ENCODE measurements around the gene GOLT1B. TPM values are rescaled to one million over a fixed set of nuclear protein-coding genes. Genes with fewer than 3 reads are reported as not detected.

The GOLT1B gene
- total RNA-seq, 4 donors from 2014 or later = 12.1 to 20.4 (median 17.1) TPM

- Histone ChIP-seq H3K27me3 (no peaks in the 10 kb centered on the region), H3K4me1 (no peaks in the 10 kb centered on the region), H3K36me3 (no peaks in the 10 kb centered on the region), H3K9me3 (no peaks in the 10 kb centered on the region), H3K4me3 (no peak overlapping the region), H3K27ac (no peak overlapping the region)
- DNase-seq = no peak
- intact Hi-C loops (cut with DNase I) = no loop called here
- WGBS, 2 donors = 78 to 91% methylated on average over 3 of the region's 3 CpGs
- TF ChIP-seq POLR2A (IDR thresholded peaks at IDR 0.05) = no peak
- no peak for TF ChIP-seq CTCF (IDR thresholded peaks at IDR 0.05)
Observed at GRCh38 chr12:21566907-21567394, 65.4 kb downstream of the GOLT1B start.

Other genes starting within 250 kb of the GOLT1B start
- gene SLCO1A2, start 166.9 kb upstream of the GOLT1B start, total RNA-seq = not detected
- not detected for gene IAPP, start 128.9 kb upstream of the GOLT1B start, total RNA-seq
- gene PYROXD1, start 64.1 kb upstream of the GOLT1B start, total RNA-seq = 10 to 100 TPM in 3 of 4 donors, 1 to 10 TPM in 1; 8.5 to 23.1 (median 17.7) TPM
- gene RECQL, start 154 bp upstream of the GOLT1B start, total RNA-seq = 10 to 100 TPM; 10.0 to 36.5 (median 25.6) TPM
- gene SPX, start 24.5 kb downstream of the GOLT1B start, total RNA-seq = not detected
- gene GYS2, start 103.1 kb downstream of the GOLT1B start, total RNA-seq = 10 to 100 TPM in 1 of 4 donors, 1 to 10 TPM in 2, under 1 TPM in 1; 0.29 to 12.9 (median 3.2) TPM
- 100 to 1,000 TPM in 3 of 4 donors, 10 to 100 TPM in 1; 79.1 to 251 (median 213) TPM for gene LDHB, start 156.1 kb downstream of the GOLT1B start, total RNA-seq